NCI-H1048 (cell line): Measurements from ENCODE around the gene ATG4B.
"Not testable (repeated sequence)": the region's sequence is repeated elsewhere in the genome, so short reads cannot be mapped to it uniquely, and the experiment has no call there.

Source experiments
- DNase-seq: peaks from one replicate; lab custom pipeline; 2025; lab: John Stamatoyannopoulos, UW

The ATG4B gene

DNA sequence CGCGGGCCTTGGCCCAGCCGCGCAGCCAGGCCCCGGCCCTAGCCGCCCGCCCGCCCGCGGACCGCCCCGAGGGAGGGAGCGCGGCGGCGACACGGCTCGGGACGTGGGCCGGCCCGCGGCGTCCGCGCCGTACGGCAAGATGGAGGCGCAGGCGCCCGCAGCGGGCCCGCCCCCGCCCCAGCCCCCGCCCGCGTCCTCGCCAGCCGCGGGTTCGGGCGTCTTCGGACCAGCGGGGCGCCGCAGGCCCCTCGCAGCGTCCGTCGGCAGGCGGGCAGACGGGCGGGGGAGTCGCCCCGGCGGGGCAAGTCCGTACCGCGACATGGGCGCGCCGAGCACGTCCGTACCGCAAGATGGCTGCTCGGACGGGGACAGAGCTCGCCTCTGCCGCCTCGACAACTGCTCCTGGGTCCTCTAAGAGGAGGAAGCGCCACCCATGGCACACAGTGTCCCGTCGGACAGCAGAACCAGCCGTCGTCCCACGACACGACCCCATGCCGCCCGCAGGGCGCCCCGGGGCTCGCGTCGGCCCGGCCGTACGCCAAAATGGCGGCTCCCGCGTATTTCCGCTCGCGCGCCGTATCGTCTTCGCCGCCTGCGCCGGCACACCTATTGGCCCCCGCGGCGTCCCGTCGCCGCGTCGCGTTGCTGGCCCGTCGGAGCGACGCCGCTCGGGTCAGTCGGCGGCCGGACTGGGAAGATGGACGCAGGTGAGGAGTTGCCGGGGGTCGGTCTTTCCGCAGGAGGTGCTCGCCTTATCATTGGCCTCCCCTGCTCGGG lies at the start of gene ATG4B, which contains the start of gene THAP4:
TSS of gene ATG4B (plus strand) at position 676 of the 777 bp plus-strand sequence. CDS start at position 698, 22 bp downstream.
TSS of gene THAP4 (minus strand) at position 141 of the 777 bp plus-strand sequence. CDS start 141 bp downstream, outside the sequence.
- peak; percentile 58 for DNase-seq

DNA sequence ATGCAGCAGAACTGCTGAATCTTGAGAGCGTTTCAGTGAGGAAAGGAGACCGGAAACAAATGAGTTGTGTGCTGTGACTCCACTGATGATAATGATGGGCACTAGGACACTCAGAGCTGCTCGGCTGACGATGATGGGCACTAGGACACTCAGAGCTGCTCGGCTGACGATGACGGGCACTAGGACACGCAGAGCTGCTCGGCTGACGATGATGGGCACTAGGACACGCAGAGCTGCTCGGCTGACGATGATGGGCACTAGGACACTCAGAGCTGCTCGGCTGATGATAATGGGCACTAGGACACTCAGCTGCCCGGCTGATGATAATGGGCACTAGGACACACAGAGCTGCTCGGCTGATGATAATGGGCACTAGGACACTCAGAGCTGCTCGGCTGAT lies 47.6 kb upstream of the ATG4B start:
- not testable (repeated sequence) for DNase-seq

DNA sequence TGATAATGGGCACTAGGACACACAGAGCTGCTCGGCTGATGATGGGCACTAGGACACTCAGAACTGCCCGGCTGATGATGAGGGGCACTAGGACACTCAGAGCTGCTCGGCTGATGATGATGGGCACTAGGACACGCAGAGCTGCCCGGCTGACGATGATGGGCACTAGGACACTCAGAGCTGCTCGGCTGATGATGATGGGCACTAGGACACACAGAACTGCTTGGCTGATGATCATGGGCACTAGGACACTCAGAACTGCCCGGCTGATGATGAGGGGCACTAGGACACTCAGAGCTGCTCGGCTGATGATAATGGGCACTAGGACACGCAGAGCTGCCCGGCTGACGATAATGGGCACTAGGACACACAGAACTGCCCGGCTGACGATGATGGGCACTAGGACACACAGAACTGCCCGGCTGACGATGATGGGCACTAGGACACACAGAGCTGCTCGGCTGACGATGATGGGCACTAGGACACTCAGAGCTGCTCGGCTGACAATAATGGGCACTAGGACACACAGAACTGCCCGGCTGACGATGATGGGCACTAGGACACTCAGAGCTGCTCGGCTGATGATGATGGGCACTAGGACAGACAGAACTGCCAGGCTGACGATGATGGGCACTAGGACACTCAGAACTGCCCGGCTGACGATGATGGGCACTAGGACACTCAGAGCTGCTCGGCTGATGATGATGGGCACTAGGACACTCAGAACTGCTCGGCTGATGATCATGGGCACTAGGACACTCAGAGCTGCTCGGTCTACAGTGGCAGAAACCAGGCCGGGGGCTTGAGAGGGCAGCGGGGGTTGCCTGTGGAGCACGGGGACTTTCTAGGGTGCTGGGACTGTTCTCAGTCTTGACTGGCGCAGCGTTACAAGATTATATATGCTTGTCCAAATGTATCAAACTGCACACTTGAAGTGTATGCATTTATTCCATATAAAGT lies 46.7 kb upstream of the ATG4B start:
- DNase-seq, result not testable (repeated sequence)

DNA sequence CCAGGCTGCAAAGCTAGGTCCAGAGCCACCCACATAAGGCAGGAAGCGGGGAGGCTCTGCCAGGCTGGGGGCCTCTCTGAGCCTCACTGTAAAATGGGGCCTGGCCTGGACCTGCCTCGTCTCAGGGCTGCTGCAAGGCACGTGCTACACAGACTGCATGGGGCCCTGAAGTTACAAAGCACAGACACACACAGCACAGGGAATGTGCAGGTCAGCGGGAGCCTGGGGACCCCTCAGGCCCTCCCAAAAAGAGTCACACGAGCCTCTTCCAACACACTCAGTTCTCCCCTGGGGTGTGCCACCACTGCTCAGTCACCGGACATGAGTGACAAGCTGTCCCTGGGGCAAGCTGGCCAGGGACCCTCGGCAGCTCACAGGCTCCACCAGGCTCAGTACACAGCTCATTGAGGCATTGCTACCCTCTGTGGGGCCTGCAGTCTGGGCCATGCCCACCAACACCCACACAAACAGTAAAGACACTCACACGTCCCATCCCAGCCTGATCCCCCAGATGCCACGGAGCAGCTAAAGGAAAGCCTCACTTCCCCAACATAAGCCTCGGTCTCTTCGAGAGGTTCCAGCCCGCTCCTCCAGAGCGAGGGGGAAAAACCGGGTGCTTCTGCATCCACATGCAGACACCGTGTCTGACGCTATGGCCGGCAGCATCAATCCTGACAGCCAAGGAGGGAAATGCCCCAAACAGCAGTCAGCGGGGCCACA lies 45.2 kb upstream of the ATG4B start:
- DNase-seq, result no peak

DNA sequence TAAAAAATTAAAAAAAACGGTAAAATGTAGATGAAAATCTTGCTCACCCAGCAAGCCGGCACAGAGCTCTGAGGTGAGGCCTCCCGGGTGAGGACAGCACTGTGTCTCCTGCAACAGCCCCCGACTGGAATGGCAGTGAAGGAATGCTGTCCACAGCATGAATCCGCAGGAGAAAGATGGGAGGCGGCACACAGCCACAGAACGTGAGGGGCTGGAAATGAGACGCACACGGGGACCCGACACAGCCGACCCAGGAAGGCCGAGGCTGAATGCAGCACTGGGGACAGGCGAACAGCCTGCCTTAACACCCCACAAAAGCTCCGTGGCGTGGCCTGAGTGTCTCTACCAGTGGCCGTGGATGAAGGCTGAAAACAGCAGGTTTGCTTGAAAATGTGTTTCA lies 44.2 kb upstream of the ATG4B start:
- DNase-seq, result no peak

DNA sequence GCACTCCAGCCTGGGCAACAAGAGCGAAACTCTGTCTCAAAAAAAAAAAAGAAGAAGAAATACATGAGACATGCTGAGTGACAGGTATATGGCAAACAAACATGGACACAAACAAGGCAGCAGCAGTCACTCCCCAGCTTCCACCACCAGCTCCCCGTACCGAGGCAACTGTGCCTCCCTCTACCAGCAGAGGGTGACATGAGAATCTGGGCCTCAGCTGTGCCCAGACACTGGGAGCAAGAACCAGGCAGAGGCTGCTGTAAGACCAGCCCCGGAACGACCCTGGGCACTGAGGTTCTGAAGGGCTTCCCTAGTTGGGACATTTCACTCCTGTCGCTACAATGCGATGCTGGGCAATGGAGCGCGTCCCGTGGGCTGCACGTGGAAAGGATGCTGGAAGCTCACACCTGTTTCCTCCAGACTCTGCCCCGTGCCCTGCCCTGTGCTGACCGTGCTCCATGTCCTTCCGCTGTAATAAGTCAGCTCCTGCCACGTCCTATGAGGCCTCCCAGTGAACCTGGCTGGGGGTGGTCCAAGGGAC lies 41.8 kb upstream of the ATG4B start:
- DNase-seq, result no peak

DNA sequence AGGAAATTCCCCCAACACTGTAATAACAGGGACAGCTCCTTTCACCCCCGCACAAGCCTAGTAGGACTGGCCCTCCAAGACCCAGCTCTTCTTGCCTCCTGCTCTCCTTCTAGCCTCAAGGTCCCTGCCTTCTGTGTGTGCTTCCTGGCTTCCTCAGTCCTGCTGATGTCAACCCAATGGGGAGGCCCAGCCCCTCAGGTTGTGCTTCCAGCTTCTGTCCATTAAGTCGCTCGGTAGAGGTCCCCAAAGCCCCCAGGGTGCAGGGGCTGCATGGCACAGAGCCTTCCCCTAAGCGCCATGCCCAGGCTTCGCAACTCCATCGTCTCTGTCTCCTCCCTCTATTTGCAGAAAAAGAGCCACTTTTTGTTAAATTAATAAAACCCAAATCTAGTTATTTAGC lies 39.9 kb upstream of the ATG4B start:
- DNase-seq, result no peak

DNA sequence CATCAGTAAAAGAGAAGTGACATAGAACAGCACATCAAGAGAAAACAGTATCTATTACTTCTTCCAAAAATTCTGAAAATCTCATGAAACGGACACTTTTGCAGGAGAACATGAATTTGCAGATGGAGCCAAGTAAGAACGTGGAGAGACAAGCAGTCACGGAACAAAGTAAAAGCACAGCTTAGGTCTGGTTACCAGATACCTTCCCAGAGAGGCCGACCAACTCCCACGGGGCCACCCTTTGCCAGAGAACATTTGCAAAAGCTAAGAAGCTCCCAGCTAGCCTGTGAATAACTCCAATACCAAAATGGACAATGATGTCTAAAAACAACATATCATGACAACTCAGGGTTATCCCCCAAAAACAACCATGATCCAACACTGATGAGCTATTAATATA lies 39.4 kb upstream of the ATG4B start:
- DNase-seq, result no peak

DNA sequence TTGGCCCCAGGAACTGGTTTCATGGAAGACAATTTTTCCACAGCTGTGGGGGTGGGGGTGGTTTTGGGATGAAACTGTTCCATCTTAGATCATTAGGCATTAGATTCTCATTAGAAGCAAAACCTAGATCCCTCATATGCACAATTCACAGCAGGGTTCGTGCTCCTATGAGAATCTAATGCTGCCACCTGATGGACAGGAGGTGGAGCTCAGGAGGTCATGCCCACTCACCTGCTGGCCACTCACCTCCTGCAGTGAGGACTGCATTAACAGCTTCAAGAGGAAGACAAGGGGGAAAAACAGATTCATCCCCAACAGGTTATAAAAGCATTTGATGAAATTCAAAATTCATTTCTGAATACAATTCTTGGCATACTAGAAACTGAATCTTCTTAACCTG lies 39.0 kb upstream of the ATG4B start:
- DNase-seq, result no peak

DNA sequence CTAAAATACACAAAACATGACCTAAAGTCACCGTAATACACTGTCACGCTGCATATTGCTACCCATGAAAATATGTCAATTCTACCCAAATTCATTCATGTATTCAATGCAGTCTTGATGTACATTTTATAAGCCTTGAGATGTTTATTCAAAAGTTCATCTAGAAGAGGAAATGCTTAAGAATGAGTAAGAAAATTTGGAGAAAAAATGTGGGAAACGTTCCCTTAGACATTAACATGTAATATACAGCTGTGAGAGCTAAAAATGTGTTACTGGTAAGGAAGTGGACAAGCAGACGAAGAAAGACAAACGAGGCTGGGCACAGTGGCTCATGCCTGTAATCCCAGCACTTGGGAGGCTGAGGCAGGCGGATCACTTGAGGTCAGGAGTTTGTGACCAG lies 37.9 kb upstream of the ATG4B start:
- DNase-seq, result no peak

DNA sequence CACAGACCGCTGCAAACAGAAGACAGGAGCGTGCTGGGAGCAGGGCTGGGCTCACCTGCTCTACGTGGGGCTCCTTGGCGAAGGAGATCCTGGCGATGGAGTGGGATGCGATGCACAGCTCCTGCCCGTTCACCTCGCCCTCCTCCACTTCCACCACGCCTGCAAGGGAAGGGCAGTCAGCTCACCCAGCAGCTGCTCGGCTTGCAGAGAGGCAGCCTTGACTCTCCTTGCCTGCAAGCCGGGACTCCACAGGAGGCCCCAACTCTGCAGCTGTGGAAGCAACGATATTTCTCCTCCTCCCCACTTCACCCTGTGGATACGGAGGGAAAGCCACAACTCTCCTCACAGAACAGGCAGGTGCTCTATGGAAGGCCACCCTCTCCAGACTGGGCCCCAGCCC lies 35.7 kb upstream of the ATG4B start:
- no peak for DNase-seq

DNA sequence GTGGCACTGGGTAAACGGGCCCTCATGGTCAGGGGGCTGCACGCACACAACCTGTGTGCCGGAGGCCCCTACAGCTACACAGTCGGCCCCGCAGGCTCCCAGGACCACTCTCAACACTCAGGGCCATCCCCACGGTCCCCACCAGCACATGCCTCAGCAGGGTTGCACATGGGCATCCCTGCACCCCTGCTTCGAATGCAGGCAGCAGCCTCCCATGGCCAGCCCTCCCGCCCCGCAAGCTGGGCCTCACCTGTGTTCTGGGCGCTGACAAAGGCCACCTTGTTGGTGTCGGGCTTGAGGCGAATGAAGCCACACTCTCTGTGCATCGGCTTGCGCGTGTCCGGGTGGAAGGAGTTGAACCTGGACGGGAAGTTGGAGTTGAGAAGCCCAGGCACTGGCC lies 34.8 kb upstream of the ATG4B start:
- DNase-seq, result no peak

DNA sequence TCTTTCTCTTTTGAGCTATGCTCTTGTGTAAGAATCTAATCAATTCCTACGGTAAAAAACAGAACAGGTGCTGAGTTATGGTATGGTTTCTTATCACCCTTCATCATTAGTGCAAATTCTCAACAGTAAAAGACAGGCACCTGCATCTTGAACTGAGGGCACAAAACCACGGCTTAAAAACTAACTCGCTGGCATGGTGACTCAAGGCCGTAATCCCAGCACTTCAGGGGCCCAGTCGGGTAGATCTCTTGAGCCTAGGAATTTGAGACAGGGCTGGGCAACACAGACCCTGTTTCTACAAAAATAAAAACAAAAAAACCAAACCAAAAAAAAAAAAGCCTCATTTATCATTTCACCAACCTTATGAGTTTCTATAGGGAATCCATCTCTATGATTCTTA lies 33.8 kb upstream of the ATG4B start:
- DNase-seq, result no peak

DNA sequence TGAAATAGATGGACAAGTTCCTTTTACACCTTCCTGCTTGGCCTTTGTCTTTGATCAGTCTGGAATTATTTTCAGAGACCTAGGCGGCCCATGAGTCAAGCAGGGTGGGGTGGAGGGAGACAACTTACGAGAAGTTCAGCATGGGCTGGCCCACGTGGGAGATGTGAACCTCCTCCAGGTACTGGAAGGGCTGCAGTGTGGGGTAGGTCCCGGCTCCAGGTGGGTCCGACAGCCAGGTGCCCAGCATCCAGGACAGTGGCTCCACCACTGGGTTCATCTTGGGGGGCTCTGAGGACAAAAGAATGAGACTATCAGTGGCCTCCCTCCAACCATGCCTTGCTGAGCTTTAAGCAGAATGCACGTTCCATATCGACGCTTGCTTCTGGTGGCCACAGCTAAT lies 31.3 kb upstream of the ATG4B start:
- no peak for DNase-seq

DNA sequence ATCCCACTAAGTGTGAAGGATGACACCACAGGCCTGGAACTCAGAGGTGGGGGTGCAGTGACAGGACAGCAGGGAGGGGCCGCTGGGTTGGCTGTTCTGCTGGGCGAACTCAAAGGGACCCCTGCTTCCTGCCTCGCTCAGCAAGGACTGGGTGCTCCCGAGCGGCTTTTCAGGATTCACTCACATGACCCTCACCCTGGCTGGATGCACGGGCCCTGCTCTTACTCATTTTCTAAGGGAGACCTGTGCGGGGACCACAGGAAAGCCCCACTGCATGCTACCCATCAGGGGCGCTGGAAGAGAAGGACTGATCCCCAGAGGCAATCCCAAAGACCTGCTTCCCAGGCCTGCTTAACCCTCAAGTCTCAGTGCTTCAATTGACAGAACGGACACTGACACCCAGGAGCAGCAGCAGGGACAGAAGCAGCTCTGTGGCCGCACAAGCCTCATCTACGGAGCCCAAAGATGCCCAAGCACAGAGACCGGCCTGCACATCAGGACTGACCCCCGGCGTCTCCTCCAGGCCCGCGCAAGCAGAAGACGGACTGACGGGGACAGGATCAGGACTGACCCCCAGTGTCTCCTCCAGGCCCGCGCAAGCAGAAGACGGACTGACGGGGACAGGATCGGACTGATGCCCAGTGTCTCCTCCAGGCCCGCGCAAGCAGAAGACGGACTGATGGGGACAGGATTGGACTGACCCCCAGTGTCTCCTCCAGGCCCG lies 30.2 kb upstream of the ATG4B start:
- no peak for DNase-seq

DNA sequence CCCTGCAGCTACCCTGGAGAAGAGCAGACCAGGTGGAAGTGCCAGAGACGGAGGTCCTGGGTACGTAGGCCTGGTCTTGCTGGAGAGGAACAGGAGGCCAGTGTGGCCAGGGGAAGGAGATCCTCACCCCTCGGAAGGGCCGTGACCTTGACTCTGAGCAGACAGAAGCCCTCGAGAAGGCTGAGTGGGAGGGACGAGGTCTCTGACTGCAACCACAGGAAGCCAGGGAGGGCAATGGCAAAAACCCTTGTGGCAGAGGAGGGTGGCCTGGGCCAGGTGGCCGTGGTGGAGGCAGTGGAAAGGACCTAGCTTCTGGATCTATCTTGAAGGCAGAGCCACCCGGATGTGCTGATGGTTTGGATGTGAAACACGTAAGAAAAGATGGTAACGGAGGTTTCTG lies 28.6 kb upstream of the ATG4B start:
- no peak for DNase-seq

DNA sequence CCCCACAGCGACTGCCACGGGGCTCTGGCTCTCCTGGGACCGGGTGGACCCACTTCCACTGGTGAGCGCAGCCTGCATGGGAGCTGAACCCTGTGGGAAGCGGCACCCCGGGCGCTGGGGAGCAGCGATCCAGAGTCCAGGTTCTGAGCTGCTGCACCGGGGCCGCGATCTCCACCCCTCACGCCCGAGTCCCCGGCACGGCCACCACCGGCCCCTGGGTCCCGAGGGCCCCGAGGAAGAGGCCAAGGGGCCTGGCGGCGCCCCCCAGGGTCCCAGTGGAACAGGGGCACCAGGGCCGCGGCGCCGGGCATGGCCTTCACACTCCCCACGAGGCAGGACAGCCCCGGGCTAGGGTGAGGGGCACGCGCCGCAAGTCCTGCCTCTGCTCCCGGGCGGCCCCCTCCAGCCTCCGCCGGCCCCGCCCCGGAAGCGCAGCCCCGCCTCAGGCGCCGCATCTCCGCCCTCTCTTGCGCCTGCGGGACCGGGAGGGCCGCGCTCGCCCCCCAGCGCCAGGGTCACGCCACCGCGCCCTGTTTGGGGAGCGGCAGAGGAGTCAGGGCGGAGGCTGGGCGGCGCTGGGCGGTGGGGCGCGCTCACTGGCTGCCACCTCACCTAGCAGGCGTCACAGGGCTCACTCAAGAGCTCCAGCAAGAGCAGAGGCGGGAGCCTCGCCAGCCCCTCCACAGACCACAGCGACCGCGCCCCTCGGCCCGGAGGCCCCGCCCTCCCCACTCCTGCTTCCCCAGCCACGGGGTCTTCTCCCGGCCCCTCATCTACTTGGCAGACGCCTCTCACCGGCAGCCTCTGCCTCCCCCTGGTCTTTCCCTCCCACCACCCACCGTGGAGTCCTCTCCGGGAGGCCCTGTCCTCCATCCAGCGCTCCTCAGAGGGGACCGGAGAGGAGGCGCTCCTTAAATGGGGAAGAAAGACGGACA lies 27.4 kb upstream of the ATG4B start:
- DNase-seq, result no peak

DNA sequence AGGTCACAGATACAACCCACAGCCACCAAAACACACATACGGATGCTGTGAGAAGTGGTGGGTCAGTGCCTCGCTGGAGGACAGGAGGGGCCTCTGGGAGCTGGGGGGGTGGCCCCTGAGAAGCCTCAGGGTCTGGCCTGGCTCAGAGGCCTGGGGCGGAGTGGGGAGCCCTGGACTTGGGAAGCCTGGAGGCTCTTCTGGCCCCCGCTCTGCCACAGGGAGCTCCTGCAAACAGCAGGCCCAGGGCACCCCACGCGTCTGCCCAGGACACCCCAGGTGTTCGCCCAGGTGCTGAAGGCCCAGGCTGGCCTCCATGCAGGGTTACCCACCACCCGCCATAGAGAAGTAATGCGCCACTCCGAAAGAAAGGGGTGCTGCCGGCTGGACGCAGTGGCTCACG lies 26.4 kb upstream of the ATG4B start:
- DNase-seq, result no peak

DNA sequence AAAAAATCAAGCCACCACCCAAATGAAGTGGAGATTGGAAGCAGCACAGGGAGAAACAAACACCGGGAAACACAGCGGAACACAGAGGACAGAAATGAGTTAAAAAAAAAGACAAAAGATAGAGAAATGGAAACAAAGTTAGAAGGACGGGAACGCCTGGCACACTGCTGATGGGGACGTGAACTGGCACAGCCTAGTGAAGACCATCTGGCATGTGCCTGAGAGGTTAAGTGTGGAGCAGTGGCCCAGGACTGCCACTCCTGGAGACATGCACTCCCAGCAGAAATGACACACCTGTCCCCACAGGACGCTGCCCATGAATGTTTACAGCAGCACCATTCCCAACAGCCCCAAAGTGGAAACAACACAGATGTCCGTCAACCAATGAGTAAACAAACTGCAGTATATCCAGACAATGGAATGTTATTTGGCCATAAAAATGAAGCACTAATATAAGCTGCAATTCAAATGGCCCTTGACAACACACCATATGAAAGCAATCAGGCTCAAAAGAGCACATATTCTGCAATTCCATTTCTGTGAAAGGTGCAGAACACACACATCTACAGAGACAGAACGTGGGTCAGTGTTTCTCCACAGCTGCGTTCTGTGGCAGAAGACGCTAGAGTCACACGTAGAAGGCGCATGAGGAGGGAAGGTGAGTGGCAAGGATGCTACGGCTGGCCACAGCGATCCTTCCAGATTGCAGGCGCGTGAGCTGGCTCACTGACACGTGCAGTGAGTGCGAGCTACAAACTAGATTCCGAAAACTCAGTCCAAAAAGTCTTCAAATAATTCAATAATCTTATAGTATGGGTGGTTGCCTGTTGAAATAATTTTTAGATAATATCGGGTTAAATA lies 25.1 kb upstream of the ATG4B start:
- no peak for DNase-seq
